Type B pancreatic cell (in vitro differentiated cells): Measurements from ENCODE around the gene PSMD14. TPM values are rescaled to one million over a fixed set of nuclear protein-coding genes. Genes with fewer than 3 reads are reported as not detected.

ENCODE experiments used
- DNase-seq: peaks from one replicate; pipeline ENCODE4 v3.0.0; 2021; ENCODE audit warnings: mixed read lengths; ENCODE audit not compliant: unreplicated experiment; ENCODE audit errors: extremely low spot score
- H3K27ac Mint-ChIP-seq: 2 replicates; pipeline ENCODE4 v1.8.0; 2021; ENCODE audit warnings: mild to moderate bottlenecking, mixed read lengths
- H3K27me3 Mint-ChIP-seq: 2 replicates; pipeline ENCODE4 v1.8.0; 2021; ENCODE audit warnings: mixed read lengths
- H3K36me3 Mint-ChIP-seq: 2 replicates; pipeline ENCODE4 v1.8.0; 2021; ENCODE audit warnings: mixed read lengths
- H3K4me1 Mint-ChIP-seq: one replicate; pipeline ENCODE4 v1.8.0; 2021; ENCODE audit warnings: mixed read lengths; ENCODE audit not compliant: unreplicated experiment
- H3K4me3 Mint-ChIP-seq: 2 replicates; pipeline ENCODE4 v1.8.0; 2021; ENCODE audit warnings: mild to moderate bottlenecking, mixed read lengths
- H3K9me3 Mint-ChIP-seq: 2 replicates; pipeline ENCODE4 v1.8.0; 2021; ENCODE audit warnings: mixed read lengths
- total RNA-seq: library from RNA; stranded (reverse); gene quantifications from 2 replicates; pipeline ENCODE4 v1.2.1, GENCODE V29; 2021; ENCODE audit warnings: low replicate concordance
- TF ChIP-seq, protein P1 (sequence below): fragments of 200-600 bp; sonication (generic); conservative IDR thresholded peaks from 2 replicates; pipeline ENCODE4 v1.5.0; 2021; ENCODE audit warnings: antibody characterized with exemption, mild to moderate bottlenecking

The PSMD14 gene
- total RNA-seq, 1 donor from 2014 or later = 52.5 TPM

DNA sequence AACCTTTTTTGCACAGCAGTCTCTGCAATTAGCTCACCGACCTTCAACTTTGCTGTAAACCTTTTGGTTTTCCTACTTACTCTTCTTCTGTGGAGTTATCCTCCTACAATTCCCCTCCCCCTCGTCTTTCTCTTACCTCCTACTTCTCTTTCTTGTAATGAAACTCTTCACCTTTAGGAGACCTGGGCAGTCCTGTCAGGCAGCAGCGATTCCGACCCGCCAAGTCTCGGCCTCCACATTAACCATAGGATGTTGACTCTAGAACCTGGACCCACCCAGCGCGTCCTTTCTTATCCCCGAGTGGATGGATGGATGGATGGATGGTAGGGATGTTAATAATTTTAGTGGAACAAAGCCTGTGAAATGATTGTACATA is 116.2 kb downstream of the PSMD14 start:
- DNase-seq = no peak
- Mint-ChIP-seq H3K36me3 (no peaks in the 10 kb centered on the region), H3K27ac (peak overlapping the region; percentile 46), H3K4me3 (peak overlapping the region; percentile 85), H3K4me1 (peaks cover 15% of the 10 kb centered on the region), H3K9me3 (no peaks in the 10 kb centered on the region), H3K27me3 (peaks cover 94% of the 10 kb centered on the region)
- TF ChIP-seq, protein P1, sequence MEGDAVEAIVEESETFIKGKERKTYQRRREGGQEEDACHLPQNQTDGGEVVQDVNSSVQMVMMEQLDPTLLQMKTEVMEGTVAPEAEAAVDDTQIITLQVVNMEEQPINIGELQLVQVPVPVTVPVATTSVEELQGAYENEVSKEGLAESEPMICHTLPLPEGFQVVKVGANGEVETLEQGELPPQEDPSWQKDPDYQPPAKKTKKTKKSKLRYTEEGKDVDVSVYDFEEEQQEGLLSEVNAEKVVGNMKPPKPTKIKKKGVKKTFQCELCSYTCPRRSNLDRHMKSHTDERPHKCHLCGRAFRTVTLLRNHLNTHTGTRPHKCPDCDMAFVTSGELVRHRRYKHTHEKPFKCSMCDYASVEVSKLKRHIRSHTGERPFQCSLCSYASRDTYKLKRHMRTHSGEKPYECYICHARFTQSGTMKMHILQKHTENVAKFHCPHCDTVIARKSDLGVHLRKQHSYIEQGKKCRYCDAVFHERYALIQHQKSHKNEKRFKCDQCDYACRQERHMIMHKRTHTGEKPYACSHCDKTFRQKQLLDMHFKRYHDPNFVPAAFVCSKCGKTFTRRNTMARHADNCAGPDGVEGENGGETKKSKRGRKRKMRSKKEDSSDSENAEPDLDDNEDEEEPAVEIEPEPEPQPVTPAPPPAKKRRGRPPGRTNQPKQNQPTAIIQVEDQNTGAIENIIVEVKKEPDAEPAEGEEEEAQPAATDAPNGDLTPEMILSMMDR = no peak

DNA sequence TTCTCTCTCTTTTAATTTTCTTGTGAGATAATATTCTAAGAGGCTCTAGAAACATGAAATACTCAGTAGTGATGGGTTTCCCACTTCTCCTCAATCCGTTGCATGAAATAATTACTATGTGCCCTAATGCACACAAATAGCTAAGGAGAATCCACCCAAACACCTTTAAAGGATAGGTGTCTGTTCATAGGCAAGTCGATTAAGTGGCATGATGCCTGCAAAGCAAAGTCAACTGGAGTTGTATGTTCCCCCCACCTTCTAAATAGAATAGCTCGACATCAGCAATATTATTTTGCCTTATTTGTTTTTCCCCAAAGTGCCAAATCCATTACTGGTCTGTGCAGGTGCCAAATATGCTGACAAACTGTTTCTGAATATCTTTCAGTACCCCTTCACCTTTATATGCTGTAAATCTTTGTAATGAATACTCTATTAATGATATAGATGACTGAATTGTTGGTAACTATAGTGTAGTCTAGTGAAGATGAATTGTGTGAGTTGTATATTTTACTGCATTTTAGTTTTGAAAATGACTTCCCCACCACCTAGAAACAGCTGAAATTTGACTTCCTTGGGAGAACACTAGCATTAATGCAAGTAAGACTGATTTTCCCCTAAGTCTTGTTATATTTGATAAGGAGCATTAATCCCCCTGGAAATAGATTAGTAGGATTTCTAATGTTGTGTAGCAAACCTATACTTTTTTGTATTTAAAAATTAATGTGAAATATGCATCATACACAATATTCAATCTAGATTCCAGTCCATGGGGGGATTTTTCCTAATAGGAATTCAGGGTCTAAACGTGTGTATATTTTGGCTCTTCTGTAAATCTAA is 116.9 kb downstream of the PSMD14 start:
- Mint-ChIP-seq H3K9me3 (no peaks in the 10 kb centered on the region), H3K4me1 (peaks cover 15% of the 10 kb centered on the region), H3K27ac (no peak overlapping the region), H3K36me3 (no peaks in the 10 kb centered on the region), H3K4me3 (peak overlapping the region; percentile 85), H3K27me3 (peaks cover 95% of the 10 kb centered on the region)
- TF ChIP-seq, protein P1 = no peak
- DNase-seq = no peak

DNA sequence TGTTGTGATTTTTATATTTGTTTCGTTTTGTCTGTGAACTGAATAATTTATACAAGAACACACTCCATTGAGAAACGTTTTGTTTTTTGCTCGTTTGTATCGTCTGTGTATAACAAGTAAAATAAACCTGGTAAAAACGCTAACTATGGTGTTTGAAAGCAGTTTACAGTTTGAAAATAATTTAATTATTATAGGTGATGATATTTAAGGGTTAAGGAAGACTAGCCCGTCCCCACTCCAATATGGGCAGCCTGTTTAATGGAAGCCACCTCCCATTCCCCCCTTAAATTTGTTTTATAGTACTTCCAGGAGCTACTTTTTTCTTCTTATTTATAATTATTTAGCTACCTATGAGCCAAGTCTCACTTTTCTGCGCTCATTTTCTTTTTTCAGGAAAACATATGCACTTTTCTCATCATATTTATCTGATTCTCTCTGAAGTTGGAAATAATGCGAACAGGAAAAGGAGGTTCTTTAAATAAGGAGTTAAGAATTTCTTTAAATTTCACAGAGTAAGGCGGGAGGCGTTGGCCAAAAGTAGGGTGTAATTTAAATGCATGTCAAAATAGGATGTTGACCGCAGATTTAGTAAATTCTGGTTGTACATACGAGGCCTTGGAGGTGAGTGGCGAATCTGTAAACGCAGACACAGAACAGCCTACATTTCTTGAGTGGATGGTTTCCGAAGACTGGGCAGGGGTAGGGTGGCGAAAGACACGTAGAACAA is 117.7 kb downstream of the PSMD14 start:
- no peaks in the 10 kb centered on the region for H3K9me3 Mint-ChIP-seq
- DNase-seq = no peak
- H3K27ac Mint-ChIP-seq = peak overlapping the region; percentile 29
- H3K36me3 Mint-ChIP-seq = no peaks in the 10 kb centered on the region
- peaks cover 15% of the 10 kb centered on the region for H3K4me1 Mint-ChIP-seq
- TF ChIP-seq, protein P1 = no peak
- H3K27me3 Mint-ChIP-seq = peaks cover 95% of the 10 kb centered on the region
- H3K4me3 Mint-ChIP-seq = peak overlapping the region; percentile 83

DNA sequence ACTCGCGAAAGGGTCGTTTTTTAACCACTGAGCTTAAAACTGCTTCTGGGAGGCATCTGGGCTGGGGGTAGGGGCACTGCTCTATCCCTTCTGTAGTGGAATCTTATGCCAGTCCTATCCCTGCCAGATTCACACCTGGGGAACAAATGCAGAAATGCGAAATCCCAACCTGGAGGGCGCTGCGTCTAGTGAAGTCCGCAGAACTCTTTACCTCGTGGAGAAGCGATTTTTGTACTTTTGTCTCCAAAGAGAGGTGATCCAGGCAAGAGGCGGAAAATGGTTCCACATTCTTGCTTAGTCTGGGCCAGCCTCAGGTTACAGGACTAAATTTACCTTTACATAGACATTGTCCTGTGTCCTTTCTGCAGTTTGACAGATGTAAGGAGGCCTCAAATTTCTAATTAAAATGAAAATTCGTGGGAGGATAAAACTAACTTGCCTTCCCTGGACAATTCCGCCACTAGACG is 118.3 kb downstream of the PSMD14 start:
- H3K27me3 Mint-ChIP-seq = peaks cover 93% of the 10 kb centered on the region
- H3K27ac Mint-ChIP-seq = peak overlapping the region; percentile 29
- H3K4me1 Mint-ChIP-seq = peaks cover 15% of the 10 kb centered on the region

DNA sequence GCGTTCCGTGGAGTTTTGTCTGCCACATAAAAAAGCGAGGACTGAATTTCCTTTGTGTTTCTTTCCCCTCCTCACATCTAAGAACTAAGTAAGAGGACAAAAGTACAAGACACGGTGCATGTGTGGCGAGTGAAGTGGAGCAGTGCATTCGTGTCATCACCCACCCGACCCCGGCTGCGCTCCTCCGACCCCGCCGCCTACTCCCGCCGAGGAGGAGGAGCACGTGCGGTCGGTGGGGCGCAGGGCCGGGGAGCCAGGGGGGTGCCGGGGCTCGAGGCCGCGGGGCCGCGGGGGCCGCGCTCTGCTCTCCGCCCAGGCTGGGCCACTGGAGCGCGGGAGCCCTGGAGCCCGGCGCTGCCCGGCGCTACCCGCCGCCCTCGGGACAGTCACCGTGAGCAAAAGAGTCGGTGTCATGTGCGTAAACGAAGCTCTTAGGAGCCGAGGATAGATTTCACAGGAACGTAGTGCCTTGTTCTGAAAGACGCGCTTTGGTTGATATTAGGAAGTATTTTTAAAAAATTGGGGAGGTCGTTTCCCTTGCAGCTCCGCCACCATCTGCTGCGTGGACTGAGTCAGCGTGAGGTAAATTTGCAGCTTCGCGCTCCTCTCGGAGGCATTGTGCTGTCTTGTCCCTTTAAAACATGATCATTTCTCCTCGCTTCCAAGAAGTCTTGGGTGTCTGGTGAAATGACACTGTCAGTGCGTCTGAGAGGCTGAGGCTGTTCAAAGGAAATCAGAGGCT is 118.9 kb downstream of the PSMD14 start:
- TF ChIP-seq, protein P1 = no peak
- Mint-ChIP-seq H3K36me3 (no peaks in the 10 kb centered on the region), H3K27me3 (peaks cover 93% of the 10 kb centered on the region), H3K4me3 (peak overlapping the region; percentile 86), H3K27ac (peak overlapping the region; percentile 57), H3K4me1 (peaks cover 15% of the 10 kb centered on the region), H3K9me3 (no peaks in the 10 kb centered on the region)
- DNase-seq = no peak

More for the DNA sequence above, 118.3 kb downstream of the PSMD14 start:
- no peaks in the 10 kb centered on the region for H3K36me3 Mint-ChIP-seq
- DNase-seq = no peak
- TF ChIP-seq, protein P1 = peak; percentile 73
- H3K4me3 Mint-ChIP-seq = peak overlapping the region; percentile 83
- H3K9me3 Mint-ChIP-seq = no peaks in the 10 kb centered on the region
